HG02885 (cell line): ENCODE results near the gene HDAC5.
"Not testable (repeated sequence)": the region's sequence is repeated elsewhere in the genome, so short reads cannot be mapped to it uniquely, and the experiment has no call there.

Experiments used
- ATAC-seq: cut with Tn5 transposase; IDR thresholded peaks from one replicate; pipeline ENCODE4 v1.9.1; 2021; ENCODE audit warnings: mild to moderate bottlenecking; ENCODE audit not compliant: unreplicated experiment, poor library complexity

The HDAC5 gene

GRCh38 chr17:44039829-44040635 lies 83.4 kb downstream of the HDAC5 start:
- no peak for ATAC-seq

GRCh38 chr17:44038604-44039011 lies 84.8 kb downstream of the HDAC5 start:
- ATAC-seq, result no peak

- ATAC-seq, result no peak
Measured at GRCh38 chr17:44037471-44037870, 86.0 kb downstream of the HDAC5 start.

- not testable (repeated sequence) for ATAC-seq
Measured at GRCh38 chr17:44034688-44035087, 88.8 kb downstream of the HDAC5 start.

- no peak for ATAC-seq
Measured at GRCh38 chr17:44033861-44034408, 89.5 kb downstream of the HDAC5 start.

- no peak for ATAC-seq
Measured at GRCh38 chr17:44030482-44030881, 93.0 kb downstream of the HDAC5 start.

GRCh38 chr17:44029736-44030135 lies 93.7 kb downstream of the HDAC5 start:
- ATAC-seq, result no peak
